NCI-H2196 (cell line): ENCODE results near the gene WDFY1.
"Not testable (repeated sequence)": the region's sequence is repeated elsewhere in the genome, so short reads cannot be mapped to it uniquely, and the experiment has no call there.

ENCODE experiments used
- DNase-seq: peaks from one replicate; lab custom pipeline; 2025; ENCODE audit not compliant: unreplicated experiment; lab: John Stamatoyannopoulos, UW

Gene WDFY1

DNA sequence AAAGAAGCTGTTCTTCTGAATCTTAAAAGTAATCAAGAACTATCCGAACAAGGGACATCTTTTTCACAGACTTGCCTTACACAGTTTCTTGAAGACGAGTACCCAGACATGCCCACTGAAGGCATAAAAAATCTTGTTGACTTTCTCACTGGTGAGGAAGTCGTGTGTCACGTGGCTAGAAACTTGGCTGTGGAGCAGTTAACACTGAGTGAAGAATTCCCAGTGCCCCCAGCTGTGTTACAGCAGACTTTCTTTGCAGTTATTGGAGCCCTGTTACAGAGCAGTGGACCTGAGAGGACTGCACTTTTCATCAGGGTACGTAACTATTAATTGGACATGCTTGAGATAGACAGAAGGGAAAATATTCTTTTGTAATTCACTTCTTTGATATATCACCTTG, 14.6 kb upstream of the WDFY1 start:
- DNase-seq, result no peak

DNA sequence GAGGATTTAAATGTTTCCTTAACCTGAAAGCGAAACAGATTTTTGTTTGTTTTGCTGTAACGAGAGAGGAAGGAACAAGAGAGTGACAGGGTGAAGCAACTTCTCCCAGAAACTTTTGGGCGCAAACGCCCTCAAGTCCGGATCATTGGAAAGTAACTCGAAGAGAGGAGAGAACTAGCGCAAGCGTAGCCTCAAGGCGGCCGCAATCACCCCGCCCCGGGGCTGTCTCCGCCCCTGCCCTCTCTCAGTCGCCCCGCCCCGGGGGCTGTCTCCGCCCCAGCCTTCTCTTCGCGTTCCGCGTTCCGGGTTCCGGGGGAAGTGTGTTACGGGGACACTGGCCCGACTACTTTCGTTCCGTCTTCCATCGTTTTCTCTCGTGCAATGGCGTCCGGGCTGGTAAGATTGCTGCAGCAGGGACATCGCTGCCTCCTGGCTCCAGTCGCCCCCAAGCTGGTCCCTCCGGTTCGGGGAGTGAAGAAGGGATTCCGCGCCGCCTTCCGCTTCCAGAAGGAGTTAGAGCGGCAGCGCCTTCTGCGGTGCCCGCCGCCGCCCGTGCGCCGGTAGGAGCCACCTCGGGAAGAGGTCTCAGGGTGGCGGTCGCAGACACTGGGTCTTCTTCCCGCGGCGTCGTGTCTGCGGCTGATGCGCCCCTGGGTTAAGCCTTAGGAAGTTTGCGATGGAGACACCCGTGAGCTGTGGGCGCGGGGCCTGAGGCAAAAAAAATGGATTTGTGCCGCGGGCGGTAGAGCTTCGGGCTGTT, 12.1 kb upstream of the WDFY1 start, which contains the start of gene MRPL44:
MRPL44 (plus strand) TSS at position 372 of the 760 bp plus-strand sequence; CDS start at position 382, 10 bp downstream.
- peak; percentile 97 for DNase-seq

DNA sequence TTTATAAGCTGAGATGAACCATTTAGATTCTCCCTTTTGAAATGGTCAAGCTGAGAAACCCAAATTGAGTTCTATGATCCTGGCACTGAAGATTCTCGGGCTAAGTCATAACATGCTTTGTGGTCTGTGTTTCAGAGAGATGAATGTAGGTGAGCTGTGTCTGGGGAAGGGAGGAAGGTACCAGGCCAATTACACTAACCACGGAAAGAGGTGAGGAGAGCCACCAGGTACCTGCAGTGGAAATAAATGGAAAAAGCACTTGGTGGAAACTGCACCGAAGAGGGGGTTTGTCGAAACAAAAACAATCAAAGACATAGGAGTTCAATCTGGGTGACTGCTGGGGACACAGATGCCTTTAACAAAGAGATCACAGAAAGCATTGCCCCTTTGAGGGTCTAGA, 11.2 kb upstream of the WDFY1 start:
- no peak for DNase-seq

DNA sequence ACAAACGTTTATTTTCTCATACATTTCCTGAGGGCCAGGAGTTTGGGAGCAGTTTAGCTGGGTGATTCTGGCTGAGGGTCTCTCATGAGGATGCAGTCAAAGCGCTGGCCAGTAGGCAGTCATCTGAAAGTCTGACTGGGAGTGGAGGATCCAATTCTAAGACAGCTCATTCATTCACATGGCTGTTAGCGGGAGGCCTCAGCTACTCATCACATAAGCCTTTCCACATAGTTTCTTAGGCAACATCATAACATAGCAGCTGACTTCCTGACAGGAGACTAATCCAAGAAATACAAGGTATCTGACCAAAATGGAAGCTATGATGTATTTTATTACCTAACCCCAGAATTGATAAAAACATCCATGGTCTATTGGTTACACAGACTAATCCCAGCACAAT, 9.3 kb upstream of the WDFY1 start:
- no peak for DNase-seq

DNA sequence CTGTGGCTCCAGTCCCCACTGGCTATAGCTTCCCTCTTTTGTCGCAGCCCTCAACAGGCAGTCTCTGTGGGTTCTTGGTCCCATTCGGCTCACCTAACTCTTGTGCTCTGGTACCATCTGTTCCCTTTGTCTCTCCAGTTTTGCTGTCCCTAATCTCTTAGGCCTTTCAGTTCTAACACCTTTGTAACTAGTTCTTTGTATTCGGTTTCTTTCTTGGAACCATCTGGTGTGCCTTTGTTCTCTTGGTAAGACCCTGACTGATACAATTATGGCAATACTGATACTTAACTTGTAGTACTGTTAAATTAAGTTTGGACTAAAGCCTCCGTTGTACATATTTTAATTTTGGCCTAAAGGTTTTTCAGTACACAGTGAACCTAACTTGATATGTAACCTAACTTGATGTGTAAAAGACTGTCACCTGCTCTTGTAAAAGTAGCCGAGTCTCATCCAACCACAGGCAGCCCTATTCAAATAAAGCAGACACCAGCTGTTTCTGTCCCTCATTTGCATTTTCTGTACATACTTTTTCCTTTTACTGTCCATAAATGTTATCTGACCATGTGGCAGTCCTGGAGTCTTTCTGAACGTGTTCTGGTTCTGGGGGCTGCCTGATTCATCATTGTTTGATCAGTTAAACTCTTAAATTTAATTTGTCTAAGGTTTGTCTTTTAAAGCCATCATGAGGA, 7.3 kb upstream of the WDFY1 start:
- no peak for DNase-seq

DNA sequence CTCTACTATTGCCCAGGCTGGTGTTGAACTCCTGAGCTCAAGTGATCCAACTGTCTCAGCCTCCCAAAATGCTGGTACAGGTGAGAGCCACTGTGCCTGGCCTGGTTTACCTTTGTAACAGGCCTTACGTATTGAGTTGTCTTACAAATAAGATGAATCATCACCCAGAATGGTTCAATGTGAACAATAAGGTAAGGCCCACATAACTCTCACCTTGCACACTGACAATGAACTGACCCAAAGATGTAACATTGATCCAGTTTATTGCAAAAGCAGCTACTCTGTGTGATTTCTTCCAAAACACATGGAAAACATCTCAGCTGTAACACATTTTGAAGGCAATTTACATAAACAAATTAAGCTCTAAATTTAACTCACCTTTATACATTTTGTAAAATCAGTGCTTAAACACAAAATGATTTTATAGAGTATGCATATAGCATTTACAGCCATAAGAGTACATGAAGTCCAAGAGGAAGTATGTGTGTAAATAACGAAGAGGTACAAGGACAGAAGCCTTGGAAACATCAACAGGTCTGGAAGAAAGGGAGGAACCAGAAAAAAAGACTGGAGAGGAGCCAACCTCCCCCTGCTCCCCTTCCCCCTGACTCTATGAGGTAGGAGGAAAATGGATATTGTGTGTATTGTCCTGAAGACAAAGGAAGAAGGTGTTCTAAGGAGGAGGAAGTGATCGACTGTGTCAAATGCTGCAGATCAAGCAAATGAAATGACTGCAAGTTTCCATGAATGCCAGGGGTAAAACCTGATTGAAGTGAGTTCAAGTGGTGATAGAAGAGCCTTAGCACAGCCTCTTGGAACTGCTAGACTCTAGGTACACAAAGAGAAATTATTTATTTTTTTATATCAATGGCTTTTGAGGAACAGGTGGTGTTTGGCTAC, 5.6 kb upstream of the WDFY1 start:
- peak; percentile 10 for DNase-seq

DNA sequence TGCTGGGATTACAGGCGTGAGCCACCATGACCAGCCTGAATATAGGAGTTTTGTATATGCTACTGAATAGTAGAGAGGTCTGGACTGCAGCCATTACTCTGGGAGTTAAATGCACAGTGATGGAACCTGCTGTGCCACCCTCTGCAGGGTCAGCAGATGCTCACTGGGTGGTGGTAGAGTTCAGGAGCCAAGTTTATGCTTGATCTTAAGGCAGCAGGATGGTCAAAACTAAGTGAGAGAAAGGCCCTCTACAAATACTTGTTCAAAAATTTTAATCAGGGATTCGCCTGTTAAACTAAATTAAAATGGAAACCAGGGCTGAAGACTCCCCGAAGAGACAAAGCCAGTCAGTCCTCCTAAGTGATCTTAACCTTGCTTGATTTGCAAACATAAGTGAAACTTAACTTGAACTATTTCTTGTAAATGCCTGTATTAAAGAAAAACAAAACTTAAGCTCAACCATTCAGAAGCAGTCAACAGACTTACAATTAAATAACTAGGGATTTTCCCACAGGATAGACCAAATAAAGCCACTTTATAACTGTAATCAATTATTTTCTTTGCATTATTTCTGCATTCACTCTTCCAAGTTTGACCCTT, 4.2 kb upstream of the WDFY1 start:
- DNase-seq, result no peak

DNA sequence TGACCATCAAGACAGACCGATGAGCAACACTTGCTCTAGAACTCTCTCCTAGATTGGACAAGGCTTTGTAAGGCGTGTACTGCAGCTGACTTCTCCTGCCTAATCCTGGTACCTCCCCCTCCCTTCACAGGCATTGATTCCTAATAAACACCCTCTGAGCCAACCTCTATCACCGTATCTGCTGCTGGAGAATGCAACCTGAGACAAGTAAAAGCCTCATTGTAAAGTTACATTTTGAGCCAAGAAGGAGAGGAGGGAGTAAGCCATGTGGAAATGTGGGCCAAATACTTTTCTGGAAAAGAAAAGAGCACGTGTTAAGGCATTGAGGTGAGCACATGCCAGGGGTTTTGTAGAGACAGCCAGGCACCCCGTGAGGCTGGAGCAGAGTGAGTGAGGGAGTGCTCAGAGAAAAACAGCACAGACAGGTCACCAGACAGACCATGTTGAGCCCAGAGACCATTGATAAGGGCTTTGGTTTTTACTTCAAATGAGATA, 2.6 kb upstream of the WDFY1 start:
- no peak for DNase-seq

DNA sequence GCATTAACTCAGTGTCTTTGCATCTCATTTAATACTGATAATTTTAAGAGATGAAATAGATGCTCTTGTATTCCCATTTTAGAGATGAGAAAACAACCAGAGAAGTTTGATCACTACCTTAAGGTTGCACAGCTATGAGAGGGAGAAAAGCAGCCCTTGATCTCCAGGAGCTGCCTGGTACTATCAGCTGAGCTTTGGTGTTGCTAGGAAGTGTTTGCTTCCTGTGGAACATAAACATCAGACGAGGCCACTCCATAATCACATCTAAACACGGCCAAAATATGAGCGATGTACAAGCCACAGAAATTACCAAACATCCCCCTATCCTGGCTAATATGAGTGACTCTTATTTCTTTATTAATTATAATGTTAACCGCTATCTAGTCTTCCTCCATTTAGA, 620 bp upstream of the WDFY1 start:
- DNase-seq, result no peak

DNA sequence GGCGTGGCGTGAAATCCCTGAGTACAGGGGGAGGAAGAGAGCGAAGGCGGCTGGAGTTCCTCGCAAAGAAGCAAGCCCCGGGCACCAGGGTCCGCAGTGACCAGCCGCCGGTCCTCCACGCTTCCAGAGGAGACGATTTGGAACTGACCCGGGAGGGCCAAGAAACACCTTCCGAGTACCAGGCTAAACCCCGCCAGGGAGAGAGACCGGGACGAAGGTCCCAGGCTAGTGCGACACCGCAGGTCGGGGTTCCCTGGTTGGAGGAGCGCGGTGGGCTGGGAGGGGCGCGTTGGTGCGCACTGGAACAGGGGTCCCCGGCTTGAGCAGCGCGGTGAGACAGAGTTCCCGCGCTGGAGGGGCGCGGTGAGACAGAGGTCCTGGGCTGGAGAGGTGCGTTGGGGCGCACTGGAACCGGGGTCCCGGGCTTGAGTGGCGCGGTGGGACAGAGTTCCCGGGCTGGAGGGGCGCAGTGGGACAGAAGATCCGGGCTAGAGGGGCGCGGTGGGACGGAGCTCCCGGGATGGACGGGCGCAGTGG, 901 bp downstream of the WDFY1 start:
- DNase-seq, result no peak

DNA sequence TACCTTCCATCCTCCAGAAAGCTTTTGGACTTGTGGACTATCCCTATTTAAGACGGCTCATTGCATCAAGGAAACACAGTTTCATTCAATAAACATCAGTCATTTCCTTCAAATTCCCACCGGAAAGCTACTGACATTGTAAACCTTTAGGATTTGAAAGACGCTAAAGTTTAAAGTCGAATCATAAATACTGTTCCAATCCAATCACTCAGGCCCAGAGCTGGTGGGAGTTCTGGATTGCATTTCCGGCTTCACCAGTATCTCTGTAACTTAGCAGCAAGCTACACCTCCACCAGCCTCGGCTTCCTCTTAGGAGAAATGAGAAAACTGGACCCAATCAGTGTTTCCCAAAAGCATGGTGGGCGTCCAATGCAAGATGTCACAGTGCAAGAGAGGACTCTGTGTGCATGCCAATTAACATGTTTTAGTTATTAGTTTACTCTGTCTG, 1.6 kb downstream of the WDFY1 start:
- DNase-seq, result no peak

DNA sequence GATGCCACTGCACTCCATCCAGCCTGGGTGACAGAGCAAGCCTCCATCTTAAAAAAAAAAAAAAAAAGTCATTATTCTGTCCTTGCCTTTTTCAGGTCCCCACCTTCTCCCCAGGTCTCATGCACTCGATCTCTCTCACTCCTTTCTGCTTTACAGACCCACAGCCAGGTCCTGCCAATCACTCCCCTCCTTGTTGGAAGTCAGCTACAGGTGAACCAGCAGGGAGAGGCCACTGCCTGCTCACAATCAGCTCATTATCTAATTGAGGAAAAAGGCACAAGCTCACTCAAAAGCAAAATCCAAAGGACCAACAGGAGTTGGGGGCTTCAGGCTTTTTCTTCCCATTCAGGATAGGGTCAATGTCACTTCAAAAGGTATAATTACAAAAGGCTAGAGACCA, 2.0 kb downstream of the WDFY1 start:
- no peak for DNase-seq

DNA sequence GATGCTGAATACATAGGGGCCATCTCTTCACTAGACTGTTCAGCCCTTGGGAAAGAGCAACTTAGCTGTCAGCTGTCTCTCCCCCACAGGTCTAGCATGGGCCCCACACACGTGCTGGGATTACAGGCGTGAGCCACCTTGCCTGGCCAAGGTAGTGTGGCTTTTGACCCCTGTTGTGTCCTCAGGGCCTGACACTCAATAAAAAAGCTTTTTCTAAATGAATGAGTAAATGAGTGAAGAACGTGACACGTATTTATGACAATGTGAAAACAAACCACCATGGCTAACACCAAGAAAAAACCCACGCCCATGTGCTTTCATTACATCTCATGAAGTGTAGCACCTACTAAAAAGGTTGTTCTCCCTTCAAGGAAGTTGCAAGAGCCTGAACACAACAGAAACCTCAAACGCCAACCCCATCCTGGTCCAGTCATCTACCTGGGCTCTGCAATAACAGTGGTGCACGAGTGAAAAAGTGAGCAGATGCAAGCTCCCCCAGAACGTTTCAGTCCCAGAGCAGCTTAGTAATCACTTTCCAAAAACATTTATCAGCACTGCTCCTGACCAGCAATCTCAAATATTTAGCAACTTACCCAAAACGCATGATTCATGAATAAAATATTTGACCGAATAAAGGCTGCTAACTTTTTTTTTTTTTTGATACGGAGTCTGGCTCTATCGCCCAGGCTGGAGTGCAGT, 3.4 kb downstream of the WDFY1 start:
- no peak for DNase-seq

DNA sequence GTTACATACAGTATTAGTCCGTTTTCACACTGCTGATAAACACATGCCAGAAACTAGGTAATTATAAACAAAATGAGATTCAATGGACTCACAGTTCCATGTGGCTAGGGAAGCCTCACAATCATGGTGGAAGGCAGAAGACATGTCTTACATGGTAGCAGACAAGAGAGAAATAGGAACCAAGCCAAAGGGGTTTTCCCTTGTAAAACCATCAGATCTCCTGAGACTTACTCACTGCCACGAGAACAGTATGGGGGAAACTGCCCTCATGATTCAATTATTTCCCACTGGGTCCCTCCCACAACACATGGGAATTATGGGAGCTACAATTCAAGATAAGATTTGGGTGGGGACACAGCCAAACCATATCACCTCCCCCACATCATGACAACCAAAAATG, 5.7 kb downstream of the WDFY1 start:
- not testable (repeated sequence) for DNase-seq

DNA sequence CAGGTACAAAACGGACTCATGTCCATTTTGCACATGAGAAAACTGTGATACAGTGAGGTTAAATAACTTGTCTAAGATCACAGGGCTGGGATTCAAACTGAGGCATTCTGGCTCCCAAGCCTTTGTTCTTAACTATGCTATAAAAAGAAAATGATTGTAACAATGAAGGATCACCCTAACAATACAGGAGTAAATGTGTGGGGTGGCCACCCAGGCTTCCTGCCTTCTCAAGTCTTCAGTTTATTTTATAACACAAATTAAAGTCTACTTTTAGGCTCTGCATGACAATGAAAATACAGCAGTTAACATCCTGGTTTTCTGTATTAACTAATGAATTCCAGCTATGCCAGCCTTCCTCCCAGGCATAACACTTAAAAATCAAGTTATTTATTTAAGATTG, 7.6 kb downstream of the WDFY1 start:
- DNase-seq, result no peak

DNA sequence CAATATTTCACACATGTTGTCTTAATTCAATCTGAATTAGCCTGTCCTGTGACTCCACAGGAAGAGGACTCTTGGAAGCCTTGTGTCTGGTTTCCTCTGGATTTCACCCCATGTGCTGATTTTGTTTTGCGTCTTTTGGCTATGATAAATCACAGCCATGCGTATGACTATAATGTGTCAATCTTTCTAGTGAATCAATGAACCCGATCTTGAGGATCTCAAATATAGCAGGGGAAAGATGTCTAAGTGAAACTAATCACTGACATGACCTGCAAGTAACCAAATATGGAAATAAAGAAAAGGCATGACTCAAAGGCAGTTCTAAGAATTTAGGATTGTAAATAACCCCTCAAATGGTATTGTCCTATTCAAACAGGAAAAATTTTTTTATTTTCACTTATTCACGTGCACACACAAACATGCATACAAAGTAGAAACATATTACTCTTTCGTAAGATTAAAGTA, 8.2 kb downstream of the WDFY1 start:
- no peak for DNase-seq

DNA sequence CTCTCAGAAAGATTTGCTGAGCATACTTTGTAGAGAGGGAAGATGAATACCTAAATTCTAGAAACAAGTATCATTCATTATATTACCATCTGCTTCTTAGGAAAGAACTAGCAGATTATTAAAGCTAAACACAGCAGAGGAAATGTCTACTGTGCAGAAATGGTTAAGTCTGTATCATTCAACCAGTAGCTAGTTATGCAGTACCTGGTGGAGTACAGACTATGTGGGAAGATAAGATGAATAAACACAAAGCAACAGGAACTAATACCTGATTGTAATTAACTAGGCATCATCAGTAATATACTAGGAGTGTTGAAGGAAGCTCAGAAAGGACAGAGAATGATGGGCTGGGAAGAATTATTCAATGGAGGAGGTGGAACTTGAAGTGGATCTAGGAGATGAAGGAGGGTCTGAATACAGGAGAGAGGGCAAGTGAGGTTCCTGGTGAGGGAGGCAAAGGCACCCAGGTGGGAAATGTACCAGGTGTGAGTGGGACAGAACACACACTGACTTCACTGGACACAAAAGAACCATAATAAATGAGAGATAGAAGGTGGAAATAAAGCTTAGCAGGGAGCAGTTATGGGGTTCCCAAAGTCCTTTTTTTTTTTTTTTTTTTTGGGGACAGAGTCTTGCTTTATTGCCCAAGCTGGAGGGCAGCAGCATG, 9.5 kb downstream of the WDFY1 start:
- no peak for DNase-seq

DNA sequence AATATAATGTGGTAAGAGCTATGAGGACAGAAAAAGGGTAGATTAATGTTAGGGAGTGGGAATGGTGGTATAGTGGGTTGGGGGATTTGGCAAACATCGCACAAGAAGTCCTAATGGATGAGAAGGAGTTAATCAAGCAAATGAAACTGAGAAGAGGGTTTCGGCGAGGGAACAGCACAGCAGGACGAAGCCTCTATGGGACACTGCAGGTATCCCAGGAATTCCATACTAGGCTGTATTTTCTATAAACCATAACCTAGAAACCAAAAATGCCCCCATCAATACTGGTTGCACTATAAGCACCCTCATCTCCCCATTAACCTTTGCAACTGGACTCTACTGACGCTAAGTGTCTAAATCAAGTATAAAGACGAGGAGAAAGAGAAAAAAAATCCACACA, 10.3 kb downstream of the WDFY1 start:
- DNase-seq, result no peak
